Thyroid gland (tissue), 4 donors: Measurements from ENCODE around the gene ZNF804B. TPM values are rescaled to one million over a fixed set of nuclear protein-coding genes. Genes with fewer than 3 reads are reported as not detected.

Source experiments
- DNase-seq, 2 donors: peaks; one replicate each; pipeline ENCODE4 v3.0.0-alpha.2; 2019
- H3K27ac ChIP-seq, 3 donors: fragments of 200-600 bp; sonication (generic); 1 replicate in 2 of 3; 2 replicates in 1 of 3; pipeline ENCODE4 v1.5.1; 2016 to 2019; ENCODE audit warnings: mild to moderate bottlenecking in 1 of 3, moderate library complexity in 1 of 3
- H3K27me3 ChIP-seq: fragments of 200-600 bp; sonication (generic); one replicate; pipeline ENCODE4 v1.5.1; 2019
- H3K36me3 ChIP-seq, 2 donors: fragments of 200-600 bp; sonication (generic); one replicate each; pipeline ENCODE4 v1.5.1; 2016 to 2019
- H3K4me1 ChIP-seq, 2 donors: fragments of 200-600 bp; sonication (generic); one replicate each; pipeline ENCODE4 v1.5.1; 2017 to 2019
- H3K4me3 ChIP-seq, 3 donors: fragments of 200-600 bp; sonication (generic); replicated peaks in 1 of 3; 1 replicate in 2 of 3; 2 replicates in 1 of 3; pipeline ENCODE4 v1.5.1; 2016; ENCODE audit warnings: mild to moderate bottlenecking in 1 of 3
- H3K9me3 ChIP-seq: fragments of 200-600 bp; sonication (generic); one replicate; pipeline ENCODE4 v1.5.1; 2017
- CTCF ChIP-seq, 6 experiments: fragments of 200-600 bp in 3 of 6; fragments of 450-650 bp in 3 of 6; sonication (generic) in 3 of 6; IDR thresholded peaks; one replicate each; pipeline ENCODE4 v1.5.1; 2016 to 2019; ENCODE audit warnings: antibody characterized with exemption in 6 of 6, mild to moderate bottlenecking in 2 of 6, inconsistent platforms in 1 of 6, moderate library complexity in 1 of 6
- POLR2A ChIP-seq, 2 donors: fragments of 450-650 bp; IDR thresholded peaks; one replicate each; pipeline ENCODE4 v1.6.1; 2017; ENCODE audit warnings: antibody characterized with exemption in 2 of 2, mild to moderate bottlenecking in 2 of 2, moderate library complexity in 1 of 2
- WGBS, 2 donors: methylation state at CpG; one replicate each; pipeline ENCODE4 v1.1.5; 2017; 5-methylcytosine and 5-hydroxymethylcytosine counted together
- intact Hi-C: fragments of 100-400 bp; cut with DNase I; formaldehyde crosslinking; loops from one replicate; pipeline ENCODE4 v1.15.1; 2023
- total RNA-seq, 4 donors: library from RNA; depleted of rRNA; stranded (reverse); fragments of >200 nt; gene quantifications; one replicate each; pipeline ENCODE4 v1.2.3, GENCODE V29; 2016

The ZNF804B gene
- total RNA-seq, 4 donors from 2014 or later = 18.3 to 49.1 (median 29.7) TPM

GRCh38 chr7:88919478-88920131 is 160.1 kb downstream of the ZNF804B start:
- H3K9me3 ChIP-seq = no peaks in the 10 kb centered on the region
- TF ChIP-seq POLR2A (IDR thresholded peaks at IDR 0.05) = no peak
- no peak for TF ChIP-seq CTCF (IDR thresholded peaks at IDR 0.05)
- no peaks in the 10 kb centered on the region for H3K27me3 ChIP-seq
- no peak overlapping the region for H3K27ac ChIP-seq
- 84 to 85% methylated on average over 4 of the region's 4 CpGs for WGBS, 2 donors
- intact Hi-C loops = no loop called here
- H3K4me3 ChIP-seq = no peak overlapping the region
- no peak for DNase-seq
- H3K4me1 ChIP-seq = no peaks in the 10 kb centered on the region
- no peaks in the 10 kb centered on the region for H3K36me3 ChIP-seq

GRCh38 chr7:88922944-88923343 is 163.4 kb downstream of the ZNF804B start:
- Histone ChIP-seq H3K9me3 (no peaks in the 10 kb centered on the region), H3K36me3 (no peaks in the 10 kb centered on the region), H3K4me1 (peaks cover 3 to 8% of the 10 kb centered on the region in 2 donors), H3K27ac (no peak overlapping the region), H3K4me3 (no peak overlapping the region), H3K27me3 (no peaks in the 10 kb centered on the region)
- WGBS, 2 donors = 75 to 79% methylated on average over 2 of the region's 2 CpGs
- TF ChIP-seq POLR2A (IDR thresholded peaks at IDR 0.05) = no peak
- no peak for TF ChIP-seq CTCF (IDR thresholded peaks at IDR 0.05)
- intact Hi-C loops = no loop called here
- DNase-seq = no peak

GRCh38 chr7:88928276-88928675 is 168.8 kb downstream of the ZNF804B start:
- H3K4me1 ChIP-seq = peaks cover 7 to 12% of the 10 kb centered on the region in 2 donors
- intact Hi-C loops = no loop called here
- no peak for DNase-seq
- H3K27me3 ChIP-seq = no peaks in the 10 kb centered on the region
- no peaks in the 10 kb centered on the region for H3K36me3 ChIP-seq
- H3K9me3 ChIP-seq = no peaks in the 10 kb centered on the region
- H3K27ac ChIP-seq = no peak overlapping the region
- H3K4me3 ChIP-seq = no peak overlapping the region
- TF ChIP-seq CTCF (IDR thresholded peaks at IDR 0.05) = no peak
- no peak for TF ChIP-seq POLR2A (IDR thresholded peaks at IDR 0.05)

GRCh38 chr7:88929719-88930118 is 170.2 kb downstream of the ZNF804B start:
- Histone ChIP-seq H3K36me3 (no peaks in the 10 kb centered on the region), H3K27me3 (no peaks in the 10 kb centered on the region), H3K27ac (no peak overlapping the region), H3K9me3 (no peaks in the 10 kb centered on the region), H3K4me1 (peaks cover 7 to 12% of the 10 kb centered on the region in 2 donors), H3K4me3 (no peak overlapping the region)
- TF ChIP-seq CTCF (IDR thresholded peaks at IDR 0.05) (no peak), POLR2A (IDR thresholded peaks at IDR 0.05) (no peak)
- DNase-seq = no peak
- intact Hi-C loops = no loop called here
- 88 to 90% methylated on average over 3 of the region's 3 CpGs for WGBS, 2 donors

- Histone ChIP-seq H3K36me3 (no peaks in the 10 kb centered on the region), H3K27me3 (no peaks in the 10 kb centered on the region), H3K9me3 (no peaks in the 10 kb centered on the region), H3K4me3 (no peak overlapping the region), H3K4me1 (peaks cover under 1% of the 10 kb centered on the region in 2 donors), H3K27ac (no peak overlapping the region)
- DNase-seq = no peak
- intact Hi-C loops = no loop called here
- TF ChIP-seq CTCF (IDR thresholded peaks at IDR 0.05) (no peak), POLR2A (IDR thresholded peaks at IDR 0.05) (no peak)
- 88 to 93% methylated on average over 5 of the region's 5 CpGs for WGBS, 2 donors
Observed at GRCh38 chr7:88933285-88933684, 173.8 kb downstream of the ZNF804B start.
